Natural killer cell treated with Interleukin-12 subunit alpha and Interleukin-12 subunit beta and Interleukin-15 and Interleukin-18, amount 100 ng/mL, for 72 hours (primary cell): ENCODE measurements around the gene CASP8AP2. TPM values are rescaled to one million over a fixed set of nuclear protein-coding genes. Genes with fewer than 3 reads are reported as not detected.
"Not testable (repeated sequence)": the region's sequence is repeated elsewhere in the genome, so short reads cannot be mapped to it uniquely, and the experiment has no call there.

Experiments used
- ATAC-seq, 2 donors: fragments of 150-1000 bp; cut with Tn5 transposase in 1 of 2; sonication (Bioruptor Pico), chemical (Tn5 transposase) in 1 of 2; 2 replicates each; pipeline ENCODE4 v1.10.0; 2021
- DNase-seq: peaks from one replicate; pipeline ENCODE4 v3.0.0; 2022; ENCODE audit warnings: low spot score
- H3K27ac Mint-ChIP-seq, 2 donors: 1 replicate in 1 of 2; 2 replicates in 1 of 2; pipeline ENCODE4 v1.8.0; 2022; ENCODE audit warnings: mixed read lengths in 2 of 2, mild to moderate bottlenecking in 1 of 2, moderate library complexity in 1 of 2
- H3K27me3 Mint-ChIP-seq, 2 donors: 1 replicate in 1 of 2; 2 replicates in 1 of 2; pipeline ENCODE4 v1.8.0; 2022; ENCODE audit warnings: mixed read lengths in 2 of 2
- H3K36me3 Mint-ChIP-seq: one replicate; pipeline ENCODE4 v1.8.0; 2022; ENCODE audit warnings: mixed read lengths
- H3K4me1 Mint-ChIP-seq, 2 donors: 1 replicate in 1 of 2; 2 replicates in 1 of 2; pipeline ENCODE4 v1.8.0; 2022; ENCODE audit warnings: low read depth in 2 of 2, mixed read lengths in 2 of 2, mild to moderate bottlenecking in 1 of 2
- H3K4me3 Mint-ChIP-seq: one replicate; pipeline ENCODE4 v1.8.0; 2022; ENCODE audit warnings: mixed read lengths
- H3K9me3 Mint-ChIP-seq: 2 replicates; pipeline ENCODE4 v1.8.0; 2022; ENCODE audit warnings: mixed read lengths
- total RNA-seq, 2 donors: library from RNA; stranded (reverse); gene quantifications; one replicate each; pipeline ENCODE4 v1.2.3, GENCODE V29; 2022

The CASP8AP2 gene
- total RNA-seq, 2 donors from 2014 or later: 20.3 to 33.1 TPM

DNA sequence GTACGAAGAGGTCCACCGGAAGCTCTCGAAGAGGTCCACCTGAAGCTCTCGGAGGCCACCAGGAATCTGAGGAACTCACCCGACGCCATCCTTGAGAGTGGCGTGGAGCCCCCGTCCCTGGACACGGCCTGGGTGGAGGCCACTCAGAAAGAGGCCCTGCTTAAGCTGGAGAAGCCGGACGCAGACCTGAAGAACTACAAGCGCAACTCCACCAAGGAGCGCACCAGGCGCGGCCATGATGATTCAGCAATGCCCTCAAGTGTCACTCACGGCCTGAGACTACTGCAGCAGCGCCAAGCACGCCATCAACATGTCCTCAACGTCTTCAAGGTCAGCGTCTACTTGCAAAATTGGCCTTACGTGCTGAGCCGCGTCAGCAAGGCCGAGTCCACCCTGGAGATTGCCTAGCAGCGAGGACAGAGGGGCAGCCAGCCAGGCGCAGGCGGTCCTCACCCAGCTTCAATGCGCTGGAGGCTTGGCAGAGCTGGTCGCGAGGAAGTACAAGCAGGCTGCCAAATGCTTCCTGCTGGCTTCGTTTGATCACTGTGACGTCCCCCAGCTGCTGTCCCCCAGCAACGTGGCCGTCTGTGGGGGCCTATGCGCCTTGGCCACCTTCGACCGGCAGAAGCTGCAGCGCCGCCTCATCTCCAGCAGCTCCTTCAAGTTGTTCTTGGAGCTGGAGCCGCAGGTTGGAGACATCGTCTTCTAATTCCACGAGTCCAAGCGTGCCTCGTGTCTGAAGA, 56.9 kb downstream of the CASP8AP2 start:
- no peak overlapping the region for H3K4me3 Mint-ChIP-seq
- no peak for ATAC-seq
- H3K4me1 Mint-ChIP-seq: no peaks in the 10 kb centered on the region
- H3K36me3 Mint-ChIP-seq: no peaks in the 10 kb centered on the region
- no peak overlapping the region for H3K27ac Mint-ChIP-seq
- no peaks in the 10 kb centered on the region for H3K9me3 Mint-ChIP-seq
- peaks cover 18 to 26% of the 10 kb centered on the region in 2 donors for H3K27me3 Mint-ChIP-seq
- DNase-seq: no peak

DNA sequence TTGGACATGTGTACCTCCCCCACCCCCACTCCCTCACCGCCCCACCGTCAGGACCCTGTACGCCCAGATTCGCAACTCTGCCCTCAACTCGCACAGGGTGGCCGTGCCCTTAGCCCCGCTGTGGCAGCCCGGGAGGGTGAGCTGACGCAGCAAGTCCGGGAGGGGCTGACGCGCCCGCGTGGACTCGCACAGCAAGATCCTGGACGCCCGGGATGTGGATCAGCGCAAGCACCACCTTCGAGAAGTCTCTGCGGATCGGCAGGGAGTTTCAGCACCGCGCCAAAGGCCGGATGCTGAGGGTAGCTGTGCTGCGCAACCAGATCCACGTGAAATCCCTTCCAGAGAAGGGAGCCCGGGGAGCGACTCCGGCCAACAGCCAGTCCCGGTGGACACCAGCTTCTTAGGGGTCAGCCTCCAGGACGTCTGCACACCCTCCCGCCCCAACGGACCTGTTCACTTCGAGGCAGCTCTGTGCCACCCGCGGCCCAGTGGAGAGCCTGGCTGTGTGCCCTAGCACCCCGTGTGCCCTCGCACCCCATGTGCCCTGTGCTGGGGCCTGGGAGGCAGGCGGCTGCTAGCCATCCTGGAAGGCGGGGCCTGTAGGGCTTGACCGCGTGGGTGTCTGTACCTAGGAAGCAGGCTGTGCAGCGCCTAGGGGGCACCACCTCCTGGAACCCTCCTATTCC, 57.9 kb downstream of the CASP8AP2 start:
- DNase-seq (no peak), ATAC-seq (peak; percentile 41 to 67)
- Mint-ChIP-seq H3K4me3 (no peak overlapping the region), H3K9me3 (no peaks in the 10 kb centered on the region), H3K27ac (no peak overlapping the region), H3K27me3 (peaks cover 21 to 30% of the 10 kb centered on the region in 2 donors), H3K36me3 (no peaks in the 10 kb centered on the region), H3K4me1 (no peaks in the 10 kb centered on the region)

DNA sequence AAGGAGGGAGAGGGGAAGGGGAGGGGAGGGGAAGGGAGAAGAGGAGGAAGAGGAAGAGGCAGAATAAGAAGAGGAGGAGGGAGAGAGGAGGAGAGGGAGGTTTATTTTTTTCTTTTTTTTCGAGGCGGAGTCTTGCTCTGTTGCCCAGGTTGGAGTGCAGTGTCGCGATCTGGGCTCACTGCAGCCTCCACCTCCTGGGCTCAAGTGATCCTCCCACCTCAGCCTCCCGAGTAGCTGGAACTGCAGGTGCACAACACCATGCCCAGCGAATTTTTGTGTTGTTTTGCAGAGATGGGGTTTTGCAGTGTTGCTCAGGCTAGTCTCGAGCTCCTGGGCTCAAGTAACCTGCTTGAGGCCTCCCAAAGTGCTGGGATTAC, 58.4 kb downstream of the CASP8AP2 start:
- Mint-ChIP-seq H3K4me1 (no peaks in the 10 kb centered on the region), H3K4me3 (no peak overlapping the region), H3K27ac (no peak overlapping the region), H3K27me3 (peaks cover 21 to 35% of the 10 kb centered on the region in 2 donors), H3K9me3 (no peaks in the 10 kb centered on the region), H3K36me3 (no peaks in the 10 kb centered on the region)
- ATAC-seq (no peak), DNase-seq (no peak)

DNA sequence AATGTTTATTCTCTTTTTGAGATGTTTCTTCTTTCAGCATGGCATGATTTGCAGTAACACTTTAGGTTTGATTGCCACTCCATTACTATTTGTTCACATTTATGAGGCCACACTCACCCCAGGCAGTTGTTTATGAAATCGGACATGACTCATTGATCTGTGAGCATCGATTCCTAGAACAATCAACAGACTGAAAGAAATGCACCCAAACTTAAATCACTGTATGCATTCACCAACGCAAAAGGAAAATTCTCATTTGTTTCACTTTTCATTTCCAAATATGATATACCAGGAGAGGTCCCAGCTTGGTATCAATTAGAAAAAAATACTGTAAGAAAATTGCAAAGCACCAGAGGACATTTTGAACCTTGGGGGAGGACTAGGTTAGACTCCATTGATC, 59.2 kb downstream of the CASP8AP2 start:
- Mint-ChIP-seq H3K4me3 (peak overlapping the region; percentile 11), H3K27me3 (peaks cover 28 to 43% of the 10 kb centered on the region in 2 donors), H3K36me3 (no peaks in the 10 kb centered on the region), H3K9me3 (no peaks in the 10 kb centered on the region), H3K4me1 (no peaks in the 10 kb centered on the region), H3K27ac (no peak overlapping the region)
- no peak for DNase-seq
- ATAC-seq: peak in 1 of 2 donors; percentile 68

DNA sequence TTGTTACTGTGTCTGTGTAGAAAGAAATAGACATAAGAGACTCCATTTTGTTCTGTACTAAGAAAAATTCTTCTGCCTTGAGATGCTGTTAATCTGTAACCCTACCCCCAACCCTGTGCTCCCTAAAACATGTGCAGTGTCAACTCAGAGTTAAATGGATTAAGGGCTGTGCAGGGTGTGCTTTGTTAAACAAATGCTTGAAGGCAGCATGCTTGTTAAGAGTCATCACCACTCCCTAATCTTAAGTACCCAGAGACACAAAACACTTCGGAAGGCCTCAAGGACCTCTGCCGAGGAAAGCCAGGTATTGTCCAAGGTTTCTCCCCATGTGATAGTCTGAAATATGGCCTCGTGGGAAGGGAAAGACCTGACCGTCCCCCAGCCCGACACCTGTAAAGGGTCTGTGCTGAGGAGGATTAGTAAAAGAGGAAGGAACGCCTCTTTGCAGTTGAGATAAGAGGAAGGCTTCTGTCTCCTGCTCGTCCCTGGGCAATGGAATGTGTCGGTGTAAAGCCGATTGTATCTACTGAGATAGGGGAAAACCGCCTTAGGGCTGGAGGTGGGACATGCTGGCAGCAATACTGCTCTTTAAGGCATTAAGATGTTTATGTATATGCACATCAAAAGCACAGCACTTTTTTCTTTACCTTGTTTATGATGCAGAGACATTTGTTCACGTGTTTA, 61.3 kb downstream of the CASP8AP2 start:
- not testable (repeated sequence) for H3K27ac Mint-ChIP-seq, H3K9me3 Mint-ChIP-seq, H3K36me3 Mint-ChIP-seq, ATAC-seq, DNase-seq, H3K4me1 Mint-ChIP-seq, H3K4me3 Mint-ChIP-seq
- peaks cover 36 to 60% of the 10 kb centered on the region in 2 donors for H3K27me3 Mint-ChIP-seq

DNA sequence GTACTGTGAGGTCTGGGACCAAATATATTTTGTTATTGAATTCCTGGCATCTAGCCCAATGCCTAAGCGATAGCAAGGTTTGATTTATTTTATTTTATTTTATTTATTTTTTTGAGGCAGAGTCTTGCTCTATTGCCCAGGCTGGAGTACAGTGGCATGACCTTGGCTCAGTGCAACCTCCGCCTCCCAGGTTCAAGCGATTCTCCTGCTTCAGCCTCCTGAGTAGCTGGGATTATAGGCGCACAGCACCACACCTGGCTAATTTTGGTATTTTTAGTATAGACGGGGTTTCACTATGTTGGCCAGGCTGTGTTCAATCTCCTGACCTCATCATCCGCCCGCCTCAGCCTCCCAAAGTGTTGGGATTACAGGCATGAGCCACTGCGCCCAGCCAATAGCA, 62.9 kb downstream of the CASP8AP2 start:
- not testable (repeated sequence) for H3K36me3 Mint-ChIP-seq, H3K9me3 Mint-ChIP-seq, ATAC-seq, H3K4me3 Mint-ChIP-seq, H3K4me1 Mint-ChIP-seq, DNase-seq, H3K27ac Mint-ChIP-seq
- peaks cover 44 to 72% of the 10 kb centered on the region in 2 donors for H3K27me3 Mint-ChIP-seq

DNA sequence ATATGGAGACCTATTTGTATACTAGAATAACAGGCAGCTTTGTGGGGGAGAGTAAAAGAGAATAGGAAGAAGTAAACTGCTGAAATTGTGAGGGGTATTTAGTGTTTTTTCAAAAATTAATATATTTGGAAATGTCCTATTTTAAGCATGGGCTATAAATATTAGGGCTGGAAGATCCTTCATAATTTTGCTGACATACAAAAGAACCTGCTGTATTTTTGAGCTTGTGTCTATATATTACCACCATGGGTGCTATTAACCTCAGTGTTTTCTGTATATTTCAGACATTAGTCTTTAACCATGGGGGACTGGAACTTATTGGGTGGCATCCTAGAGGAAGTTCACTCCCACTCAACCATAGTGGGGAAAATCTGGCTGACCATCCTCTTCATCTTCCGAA, 64.5 kb downstream of the CASP8AP2 start, which contains the start of gene GJA10:
GJA10 (plus strand) TSS at position 301 of the 400 bp plus-strand sequence; CDS start at position 301, 0 bp downstream.
- H3K27ac Mint-ChIP-seq: no peak within 1 kb of the TSS
- no peaks in the 10 kb centered on the region for H3K9me3 Mint-ChIP-seq
- no peak within 1 kb of the TSS for H3K4me3 Mint-ChIP-seq
- H3K36me3 Mint-ChIP-seq: no peaks in the 10 kb centered on the region
- DNase-seq (no peak), ATAC-seq (no peak)
- H3K4me1 Mint-ChIP-seq: no peaks in the 10 kb centered on the region
- H3K27me3 Mint-ChIP-seq: peaks cover 42 to 65% of the 10 kb centered on the region in 2 donors

DNA sequence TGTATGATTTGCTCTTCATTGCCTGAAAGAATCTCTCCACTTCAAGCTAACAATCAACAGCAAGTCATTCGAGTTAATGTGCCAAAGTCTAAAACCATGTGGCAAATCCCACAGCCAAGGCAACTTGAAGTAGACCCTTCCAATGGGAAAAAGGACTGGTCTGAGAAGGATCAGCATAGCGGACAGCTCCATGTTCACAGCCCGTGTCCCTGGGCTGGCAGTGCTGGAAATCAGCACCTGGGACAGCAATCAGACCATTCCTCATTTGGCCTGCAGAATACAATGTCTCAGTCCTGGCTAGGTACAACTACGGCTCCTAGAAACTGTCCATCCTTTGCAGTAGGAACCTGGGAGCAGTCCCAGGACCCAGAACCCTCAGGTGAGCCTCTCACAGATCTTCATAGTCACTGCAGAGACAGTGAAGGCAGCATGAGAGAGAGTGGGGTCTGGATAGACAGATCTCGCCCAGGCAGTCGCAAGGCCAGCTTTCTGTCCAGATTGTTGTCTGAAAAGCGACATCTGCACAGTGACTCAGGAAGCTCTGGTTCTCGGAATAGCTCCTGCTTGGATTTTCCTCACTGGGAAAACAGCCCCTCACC, 65.7 kb downstream of the CASP8AP2 start:
- no peaks in the 10 kb centered on the region for H3K36me3 Mint-ChIP-seq
- no peaks in the 10 kb centered on the region for H3K9me3 Mint-ChIP-seq
- H3K27ac Mint-ChIP-seq: no peak overlapping the region
- DNase-seq: no peak
- peak in 1 of 2 donors; percentile 9 for ATAC-seq
- H3K27me3 Mint-ChIP-seq: peaks cover 41 to 70% of the 10 kb centered on the region in 2 donors
- H3K4me1 Mint-ChIP-seq: no peaks in the 10 kb centered on the region
- no peak overlapping the region for H3K4me3 Mint-ChIP-seq

DNA sequence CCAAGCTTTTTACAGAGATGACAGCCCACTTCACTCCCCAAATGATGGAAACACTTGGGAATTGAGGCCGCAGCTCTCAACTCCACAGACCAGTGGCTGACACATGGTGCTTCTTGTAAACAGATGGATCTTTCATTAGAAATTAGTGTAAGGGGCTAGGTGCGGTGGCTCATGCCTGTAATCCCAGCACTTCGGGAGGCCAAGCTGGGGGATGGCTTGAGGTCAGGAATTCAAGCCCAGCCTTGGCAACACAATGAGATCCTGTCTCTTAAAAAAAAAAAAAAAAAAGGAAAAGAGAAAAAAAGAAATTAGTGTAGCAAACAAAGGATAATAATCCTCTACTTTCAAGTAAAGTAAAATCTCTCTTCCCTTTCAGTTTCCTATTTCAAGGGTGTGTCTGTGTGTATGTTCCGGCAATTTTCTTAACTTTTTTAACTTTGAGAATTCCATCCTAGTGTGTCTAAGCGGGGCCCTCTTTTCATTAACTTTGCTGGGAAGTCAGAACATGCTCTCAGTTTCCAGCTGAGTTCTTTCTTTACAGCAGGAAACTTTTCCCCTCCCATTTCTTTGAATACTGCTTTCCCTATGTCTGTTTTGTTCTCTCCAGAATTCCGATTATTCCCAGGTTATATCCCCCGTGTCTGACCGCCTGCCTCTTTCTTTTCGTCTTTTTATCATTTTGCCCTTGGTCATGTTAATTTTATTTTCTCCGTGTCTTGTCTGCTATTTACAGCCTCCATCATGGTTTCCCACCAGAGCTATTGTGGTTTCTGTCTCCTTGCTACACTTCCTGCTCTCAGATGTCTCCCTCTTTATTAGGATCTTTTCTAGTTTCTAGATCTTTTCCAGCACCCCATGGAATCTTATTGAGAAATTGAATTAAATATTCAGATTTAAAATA, 80.6 kb downstream of the CASP8AP2 start:
- not testable (repeated sequence) for H3K27ac Mint-ChIP-seq, H3K36me3 Mint-ChIP-seq, DNase-seq, H3K4me3 Mint-ChIP-seq, H3K4me1 Mint-ChIP-seq, H3K9me3 Mint-ChIP-seq, H3K27me3 Mint-ChIP-seq, ATAC-seq

DNA sequence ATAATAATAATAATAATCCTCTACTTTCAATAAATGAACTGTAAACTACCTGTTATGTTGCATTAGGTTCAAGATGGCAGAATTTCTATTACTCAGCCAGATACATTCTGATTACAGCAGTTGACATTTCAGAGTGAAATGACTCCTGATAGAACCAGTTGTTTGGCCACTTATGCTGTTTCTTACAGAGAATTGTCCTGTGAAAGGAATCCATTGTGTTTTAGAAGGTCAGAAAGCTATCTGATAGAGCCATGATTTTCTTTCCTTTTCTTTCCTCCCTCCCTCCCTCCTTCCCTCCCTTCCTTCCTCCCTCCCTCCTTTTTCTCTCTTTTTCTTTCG, 81.2 kb downstream of the CASP8AP2 start:
- no peak overlapping the region for H3K27ac Mint-ChIP-seq

DNA sequence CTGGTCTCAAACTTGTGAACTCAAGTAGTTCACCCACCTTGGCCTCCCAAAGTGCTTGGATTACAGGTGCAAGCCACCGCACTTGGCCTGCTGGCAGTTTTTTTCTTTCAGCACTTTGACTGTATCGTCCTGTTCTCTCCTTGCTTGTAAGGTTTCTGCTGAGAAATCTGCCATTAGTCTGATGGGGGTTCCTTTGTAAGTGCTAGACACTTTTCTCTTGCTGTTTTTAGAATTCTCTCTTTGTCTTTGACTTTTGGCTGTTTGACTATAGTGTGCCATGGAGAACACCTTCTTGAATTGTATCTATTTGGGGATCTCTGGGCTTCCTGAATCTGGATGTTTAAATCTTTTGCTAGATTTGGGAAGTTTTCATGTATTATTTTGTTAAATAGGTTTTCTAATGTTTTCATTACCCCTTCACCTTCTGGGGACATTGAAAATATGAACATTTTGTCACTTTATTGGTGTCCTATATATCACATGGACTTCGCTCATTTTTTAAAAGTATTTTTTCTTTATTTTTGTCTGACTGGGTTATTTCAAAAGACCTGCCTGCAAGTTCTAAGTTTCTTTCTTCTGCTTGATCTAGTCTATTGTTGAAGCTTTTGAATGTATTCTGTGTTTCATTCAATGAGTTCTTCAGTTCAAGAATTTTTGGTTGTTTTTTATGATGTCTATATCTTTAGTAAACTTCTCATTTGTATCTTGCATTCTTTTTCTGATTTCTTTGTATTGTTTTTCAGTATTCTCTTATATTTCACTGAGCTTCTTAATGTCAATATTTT, 86.6 kb downstream of the CASP8AP2 start:
- H3K27me3 Mint-ChIP-seq: peaks cover 0 to 2% of the 10 kb centered on the region in 2 donors
- DNase-seq (no peak), ATAC-seq (no peak)
- H3K36me3 Mint-ChIP-seq: peaks cover 12% of the 10 kb centered on the region
- no peak overlapping the region for H3K4me3 Mint-ChIP-seq
- H3K27ac Mint-ChIP-seq: no peak overlapping the region
- peaks cover 13% of the 10 kb centered on the region for H3K9me3 Mint-ChIP-seq
- no peaks in the 10 kb centered on the region for H3K4me1 Mint-ChIP-seq

More for the DNA sequence above, 81.2 kb downstream of the CASP8AP2 start:
- Mint-ChIP-seq H3K9me3 (peaks cover 3% of the 10 kb centered on the region), H3K4me1 (no peaks in the 10 kb centered on the region), H3K36me3 (no peaks in the 10 kb centered on the region), H3K27me3 (peaks cover 0 to 9% of the 10 kb centered on the region in 2 donors), H3K4me3 (no peak overlapping the region)
- ATAC-seq (no peak), DNase-seq (no peak)

DNA sequence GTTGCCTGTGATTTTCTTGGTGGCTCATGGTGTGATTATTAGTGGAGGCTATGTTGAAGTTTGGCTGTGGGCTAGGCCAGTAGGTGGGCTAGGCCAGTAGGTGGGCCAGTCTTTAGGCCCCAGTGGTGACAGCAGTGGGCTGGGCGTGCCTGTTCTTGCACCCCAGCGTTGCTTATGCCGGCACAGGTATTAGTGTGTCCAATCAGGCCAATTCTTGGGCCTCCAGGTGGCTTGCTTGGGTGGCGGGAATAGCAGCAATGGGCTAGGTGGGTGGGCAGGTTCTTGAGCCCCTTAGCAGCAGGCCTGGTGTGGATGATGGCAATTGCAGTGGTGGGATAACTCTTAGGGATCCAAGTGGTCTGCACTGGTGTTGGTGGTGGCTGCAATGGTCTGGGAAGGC, 87.5 kb downstream of the CASP8AP2 start:
- ATAC-seq (peak in 1 of 2 donors; percentile 27), DNase-seq (no peak)
- no peaks in the 10 kb centered on the region for H3K4me1 Mint-ChIP-seq
- H3K27me3 Mint-ChIP-seq: peaks cover 0 to 2% of the 10 kb centered on the region in 2 donors
- no peak overlapping the region for H3K4me3 Mint-ChIP-seq
- H3K27ac Mint-ChIP-seq: no peak overlapping the region
- H3K9me3 Mint-ChIP-seq: peaks cover 13% of the 10 kb centered on the region
- H3K36me3 Mint-ChIP-seq: peaks cover 12% of the 10 kb centered on the region
